Pancreas (tissue), 10 donors: Measurements from ENCODE around the gene DTYMK. TPM values are rescaled to one million over a fixed set of nuclear protein-coding genes. Genes with fewer than 3 reads are reported as not detected.
A peak's percentile ranks its signal among the peaks of the same experiment; 100 is the strongest.

Source experiments
- ATAC-seq, 4 donors: fragments of 200-7000 bp; cut with Tn5 transposase; one replicate each; pipeline versions ENCODE4 v1.8.0 to v1.9.1; 2020; ENCODE audit warnings: mild to moderate bottlenecking in 4 of 4, moderate library complexity in 4 of 4
- DNase-seq, 6 donors: peaks; one replicate each; pipeline ENCODE4 v3.0.0-alpha.2; 2020
- FAIRE-seq: peaks from 2 replicates; lab custom pipeline; 2012; peaks lifted over from hg19 to GRCh38; lab: Jason Lieb, UNC
- H3K27ac ChIP-seq, 4 donors: fragments of 200-600 bp; sonication (generic); 1 replicate in 3 of 4; 2 replicates in 1 of 4; pipeline versions ENCODE4 v1.5.0 to v1.8.0; 2020
- H3K27me3 ChIP-seq, 4 donors: fragments of 200-600 bp; one replicate each; pipeline ENCODE4 v1.8.0; 2021
- H3K36me3 ChIP-seq, 3 donors: fragments of 200-600 bp; sonication (generic) in 1 of 3; one replicate each; pipeline versions ENCODE4 v1.5.0 to v1.8.0; 2020 to 2021
- H3K4me1 ChIP-seq, 3 donors: fragments of 200-600 bp; one replicate each; pipeline ENCODE4 v1.8.0; 2021
- H3K4me3 ChIP-seq, 4 donors: fragments of 200-600 bp; sonication (generic) in 2 of 4; one replicate each; pipeline versions ENCODE4 v1.5.0 to v1.8.0; 2020 to 2021
- H3K9me3 ChIP-seq, 4 donors: fragments of 200-600 bp; one replicate each; pipeline ENCODE4 v1.8.0; 2021
- WGBS, 2 donors: extraction: QIAGEN DNeasy Blood & Tissue Kit; methylation state at CpG; one replicate each; pipeline ENCODE4 v1.1.7; 2013; 5-methylcytosine and 5-hydroxymethylcytosine counted together
- intact Hi-C, 3 donors: fragments of 100-400 bp; cut with DNase I; formaldehyde crosslinking; loops; one replicate each; pipeline versions ENCODE4 v1.11.1 to v1.14.2; 2022
- polyA plus RNA-seq, 2 donors: library from polyadenylated mRNA; stranded (reverse); fragments of 200-250 nt; gene quantifications; one replicate each; pipeline ENCODE4 v1.2.3, GENCODE V29; 2013
- total RNA-seq, 6 donors: library from RNA; stranded (reverse); fragmentation: NEBNext Ultra II Directional in 4 of 6; extraction: Animal tissue kit (Norgen Biotek cat#: 25700) in 4 of 6; gene quantifications; one replicate each; pipeline versions ENCODE4 v1.2.1 to v1.2.4, GENCODE V29; 2021 to 2023
- TF ChIP-seq, protein P1 (sequence below), 4 donors: fragments of 200-600 bp; sonication (generic) in 3 of 4; IDR thresholded peaks; one replicate each; pipeline versions ENCODE4 v1.5.0 to v1.8.0; 2021; ENCODE audit warnings: antibody characterized with exemption in 4 of 4
- donor health status: healthy with polysubstance abuse.
- donor health status: DM: no; HTN: no; CAD: no; lungs with moderate emphysema.
- donor health status: DM: no; HTN: no; CAD: no.
- donor health status: control.
- donor health status: control.
- donor health status: Bipolar disorder and iron deficiency.
- donor health status: DM: yes; HTN: yes; CAD: no.
- donor health status: DM: no; HTN: no; CAD: no.
- donor health status: DM: no; HTN: no; CAD: no.
- donor health status: DM: yes; HTN: yes; CAD: no.

The DTYMK gene
- total and polyA plus RNA-seq, 8 donors = 3.7 to 11.0 (median 8.4) TPM

DNA sequence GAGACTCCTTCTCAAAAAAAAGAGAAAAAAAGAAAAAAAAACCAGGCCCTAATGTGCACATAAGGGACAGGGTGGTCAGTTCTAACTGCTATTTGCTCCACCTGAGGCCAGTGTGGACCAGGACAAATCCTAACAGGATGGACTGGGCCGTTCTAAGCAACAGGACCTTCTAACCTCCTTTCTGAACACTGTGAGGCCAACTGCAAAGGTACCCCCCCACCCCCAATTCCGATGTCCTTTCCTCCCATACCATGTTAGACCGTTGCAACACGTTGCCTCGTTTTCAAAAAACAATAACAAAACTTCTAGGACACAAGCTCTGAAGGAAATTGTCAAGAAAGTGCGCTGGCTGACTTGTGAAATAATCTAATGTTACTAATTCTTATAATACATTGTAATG is 50.9 kb downstream of the DTYMK start:
- peak overlapping the region; percentile 55 to 90 (median 88) for H3K4me3 ChIP-seq
- no peak for ATAC-seq
- no peak for DNase-seq
- peaks cover 8 to 18% (median 17%) of the 10 kb centered on the region in 3 donors for H3K4me1 ChIP-seq
- H3K9me3 ChIP-seq = no peaks in the 10 kb centered on the region
- intact Hi-C loops = no loop called here
- H3K36me3 ChIP-seq = peaks cover 0 to 13% (median 0%) of the 10 kb centered on the region in 3 donors
- H3K27me3 ChIP-seq = no peaks in the 10 kb centered on the region
- peak overlapping the region in 2 of 4 donors; percentile 18 to 73 for H3K27ac ChIP-seq
- TF ChIP-seq, protein P1, sequence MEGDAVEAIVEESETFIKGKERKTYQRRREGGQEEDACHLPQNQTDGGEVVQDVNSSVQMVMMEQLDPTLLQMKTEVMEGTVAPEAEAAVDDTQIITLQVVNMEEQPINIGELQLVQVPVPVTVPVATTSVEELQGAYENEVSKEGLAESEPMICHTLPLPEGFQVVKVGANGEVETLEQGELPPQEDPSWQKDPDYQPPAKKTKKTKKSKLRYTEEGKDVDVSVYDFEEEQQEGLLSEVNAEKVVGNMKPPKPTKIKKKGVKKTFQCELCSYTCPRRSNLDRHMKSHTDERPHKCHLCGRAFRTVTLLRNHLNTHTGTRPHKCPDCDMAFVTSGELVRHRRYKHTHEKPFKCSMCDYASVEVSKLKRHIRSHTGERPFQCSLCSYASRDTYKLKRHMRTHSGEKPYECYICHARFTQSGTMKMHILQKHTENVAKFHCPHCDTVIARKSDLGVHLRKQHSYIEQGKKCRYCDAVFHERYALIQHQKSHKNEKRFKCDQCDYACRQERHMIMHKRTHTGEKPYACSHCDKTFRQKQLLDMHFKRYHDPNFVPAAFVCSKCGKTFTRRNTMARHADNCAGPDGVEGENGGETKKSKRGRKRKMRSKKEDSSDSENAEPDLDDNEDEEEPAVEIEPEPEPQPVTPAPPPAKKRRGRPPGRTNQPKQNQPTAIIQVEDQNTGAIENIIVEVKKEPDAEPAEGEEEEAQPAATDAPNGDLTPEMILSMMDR (IDR thresholded peaks at IDR 0.05) = no peak
- FAIRE-seq = no peak
- 17 to 24% methylated on average over 6 of the region's 6 CpGs for WGBS, 2 donors

DNA sequence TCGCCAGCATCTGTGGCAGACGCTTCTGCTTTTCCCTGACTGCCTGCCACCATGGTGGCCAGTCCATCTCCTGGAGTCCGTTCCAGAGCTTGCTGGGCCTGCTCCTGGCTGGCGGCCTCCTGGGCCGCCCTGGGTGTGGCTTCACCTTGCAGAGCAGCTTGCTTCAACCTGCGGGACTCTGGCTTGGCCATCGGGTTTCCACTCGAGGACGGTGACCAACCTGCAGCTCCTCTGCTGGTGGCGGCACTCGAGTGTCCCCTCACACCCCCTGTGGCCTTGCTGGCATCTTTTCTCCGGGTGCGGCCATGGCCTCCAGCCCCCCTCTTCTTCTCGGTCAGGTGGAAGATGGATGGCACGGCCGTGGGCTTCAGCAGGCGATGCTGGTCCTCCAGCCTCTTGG is 53.1 kb downstream of the DTYMK start:
- 87 to 93% methylated on average over 17 of the region's 17 CpGs for WGBS, 2 donors
- Histone ChIP-seq H3K36me3 (peaks cover 0 to 13% (median 0%) of the 10 kb centered on the region in 3 donors), H3K27me3 (no peaks in the 10 kb centered on the region), H3K4me3 (no peak overlapping the region), H3K27ac (no peak overlapping the region), H3K4me1 (peaks cover 2 to 13% (median 11%) of the 10 kb centered on the region in 3 donors), H3K9me3 (no peaks in the 10 kb centered on the region)
- TF ChIP-seq, protein P1 (IDR thresholded peaks at IDR 0.05) = no peak
- ATAC-seq (no peak), DNase-seq (peak in 1 of 6 donors; percentile 66), FAIRE-seq (no peak)
- intact Hi-C loops = no loop called here

DNA sequence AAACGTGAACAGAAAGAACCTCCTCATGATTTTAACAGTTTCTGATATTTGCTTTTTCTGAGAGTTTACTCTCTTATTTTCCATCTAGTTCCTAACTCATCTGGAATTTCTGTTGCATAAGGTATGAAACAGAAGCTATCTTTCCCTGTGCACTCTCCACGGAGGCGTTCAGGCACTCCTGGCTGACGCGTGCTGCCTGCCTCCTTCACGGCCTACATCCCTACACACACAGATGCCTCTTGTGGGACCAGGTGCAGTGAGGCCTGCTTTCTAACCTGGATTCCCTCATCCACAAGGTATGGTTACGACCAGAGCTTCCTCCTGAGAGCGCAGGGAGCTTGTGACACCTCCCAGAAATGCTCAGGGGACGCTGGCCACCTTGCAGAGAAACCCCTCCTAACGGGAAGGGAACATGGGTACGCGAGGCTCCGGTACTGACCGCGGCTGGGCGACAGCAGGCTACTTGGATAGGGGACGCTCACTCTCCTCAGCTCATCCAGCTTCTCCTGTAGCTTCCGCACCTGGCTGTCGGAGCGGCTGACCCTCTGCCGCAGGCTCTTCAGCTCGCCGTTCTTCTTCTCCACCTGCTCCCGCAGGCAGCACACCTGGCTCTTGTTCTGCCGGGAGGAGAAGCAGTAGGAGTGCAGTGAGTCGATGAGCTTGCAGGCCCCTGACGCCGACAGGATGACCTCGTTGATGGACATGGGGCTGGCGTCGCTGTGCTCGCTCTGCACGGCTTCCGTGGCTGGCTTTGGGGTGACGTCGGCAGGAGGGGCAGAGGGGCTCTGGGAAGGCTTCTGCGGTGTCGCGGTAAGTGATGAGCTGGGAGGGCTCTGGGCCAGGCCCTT is 53.9 kb downstream of the DTYMK start:
- no peak for FAIRE-seq

DNA sequence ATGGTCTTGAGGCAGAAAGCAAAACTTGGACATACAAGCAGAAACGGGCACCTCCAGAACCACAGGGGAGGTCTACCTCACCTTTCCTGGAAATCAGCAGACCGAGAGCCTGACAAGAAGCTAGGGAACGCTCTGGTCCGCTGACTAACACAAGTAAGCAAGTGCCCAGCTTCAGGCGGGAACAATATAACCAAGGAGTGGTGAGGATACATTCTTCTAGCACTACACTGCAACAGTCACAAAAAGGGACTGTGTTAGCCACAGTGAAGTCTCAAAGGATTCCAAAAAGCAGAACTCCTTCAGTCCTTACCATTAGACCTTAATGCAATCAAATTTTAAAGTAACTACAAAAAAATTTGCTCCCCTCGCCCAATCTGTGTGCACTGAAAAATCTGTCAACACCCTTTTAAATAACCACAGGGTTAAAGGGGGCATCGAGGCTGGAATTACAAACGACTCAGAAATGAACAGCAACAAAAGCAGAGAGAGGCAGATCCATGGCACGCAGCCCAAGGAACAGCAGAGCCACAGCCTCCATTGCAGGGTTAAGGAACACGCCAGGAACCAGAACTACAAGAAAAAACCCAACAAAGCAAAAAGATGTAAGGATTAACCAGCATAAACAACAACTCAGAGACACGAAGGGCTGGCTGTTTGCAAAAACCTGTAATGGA is 56.7 kb downstream of the DTYMK start:
- DNase-seq = no peak
- no peak for FAIRE-seq
- Histone ChIP-seq H3K4me1 (peaks cover 0 to 5% (median 0%) of the 10 kb centered on the region in 3 donors), H3K9me3 (no peaks in the 10 kb centered on the region), H3K36me3 (peaks cover 0 to 13% (median 0%) of the 10 kb centered on the region in 3 donors), H3K4me3 (no peak overlapping the region), H3K27ac (no peak overlapping the region), H3K27me3 (no peaks in the 10 kb centered on the region)
- TF ChIP-seq, protein P1 (IDR thresholded peaks at IDR 0.05) = no peak
- 79 to 83% methylated on average over 11 of the region's 11 CpGs for WGBS, 2 donors
- intact Hi-C loops = no loop called here
- ATAC-seq = no peak

More for the DNA sequence above, 53.9 kb downstream of the DTYMK start:
- Histone ChIP-seq H3K4me1 (peaks cover 0 to 8% (median 7%) of the 10 kb centered on the region in 3 donors), H3K27me3 (no peaks in the 10 kb centered on the region), H3K36me3 (peaks cover 0 to 13% (median 0%) of the 10 kb centered on the region in 3 donors), H3K27ac (no peak overlapping the region), H3K4me3 (no peak overlapping the region), H3K9me3 (no peaks in the 10 kb centered on the region)
- intact Hi-C loops = no loop called here
- no peak for DNase-seq
- no peak for ATAC-seq
- WGBS, 2 donors = 93 to 95% methylated on average over 39 of the region's 39 CpGs
- TF ChIP-seq, protein P1 (IDR thresholded peaks at IDR 0.05) = no peak
